ENCODE results near the gene GPC5. TPM values are rescaled to one million over a fixed set of nuclear protein-coding genes. Genes with fewer than 3 reads are reported as not detected.
"Not testable (repeated sequence)": the region's sequence is repeated elsewhere in the genome, so short reads cannot be mapped to it uniquely, and the experiment has no call there.

The GPC5 gene
- total RNA-seq, 1 donor from 2014 or later = 0.99 TPM

- no peak for DNase-seq (ENCODE audit: low spot score)
- H3K27me3 Mint-ChIP-seq (ENCODE audit: low read depth) = no peaks in the 10 kb centered on the region
- no peak overlapping the region for H3K27ac Mint-ChIP-seq (ENCODE audit: unreplicated experiment)
- no peaks in the 10 kb centered on the region for H3K36me3 Mint-ChIP-seq (ENCODE audit: low read depth)
- H3K4me1 Mint-ChIP-seq (ENCODE audit: low read depth) = no peaks in the 10 kb centered on the region
- no peak for TF ChIP-seq CTCF (IDR thresholded peaks at IDR 0.05)
- no peak overlapping the region for H3K4me3 Mint-ChIP-seq (ENCODE audit: unreplicated experiment)
- H3K9me3 Mint-ChIP-seq (ENCODE audit: low read depth) = peaks cover 5% of the 10 kb centered on the region
Measured at GRCh38 chr13:91891141-91891540, 492.7 kb downstream of the GPC5 start.

- no peak for DNase-seq (ENCODE audit: low spot score)
- H3K36me3 Mint-ChIP-seq (ENCODE audit: low read depth) = no peaks in the 10 kb centered on the region
- H3K4me3 Mint-ChIP-seq (ENCODE audit: unreplicated experiment) = no peak overlapping the region
- no peak overlapping the region for H3K27ac Mint-ChIP-seq (ENCODE audit: unreplicated experiment)
- no peaks in the 10 kb centered on the region for H3K27me3 Mint-ChIP-seq (ENCODE audit: low read depth)
- peaks cover 2% of the 10 kb centered on the region for H3K9me3 Mint-ChIP-seq (ENCODE audit: low read depth)
- no peaks in the 10 kb centered on the region for H3K4me1 Mint-ChIP-seq (ENCODE audit: low read depth)
- no peak for TF ChIP-seq CTCF (IDR thresholded peaks at IDR 0.05)
Measured at GRCh38 chr13:91893040-91893439, 494.6 kb downstream of the GPC5 start.

- Mint-ChIP-seq H3K4me3 (ENCODE audit: unreplicated experiment) (no peak overlapping the region), H3K27ac (ENCODE audit: unreplicated experiment) (no peak overlapping the region), H3K27me3 (ENCODE audit: low read depth) (no peaks in the 10 kb centered on the region), H3K36me3 (ENCODE audit: low read depth) (no peaks in the 10 kb centered on the region), H3K4me1 (ENCODE audit: low read depth) (no peaks in the 10 kb centered on the region), H3K9me3 (ENCODE audit: low read depth) (no peaks in the 10 kb centered on the region)
- no peak for TF ChIP-seq CTCF (IDR thresholded peaks at IDR 0.05)
- DNase-seq (ENCODE audit: low spot score) = no peak
Measured at GRCh38 chr13:91894316-91894715, 495.9 kb downstream of the GPC5 start.

GRCh38 chr13:91896547-91896946 lies 498.1 kb downstream of the GPC5 start:
- no peaks in the 10 kb centered on the region for H3K36me3 Mint-ChIP-seq (ENCODE audit: low read depth)
- DNase-seq (ENCODE audit: low spot score) = no peak
- no peak overlapping the region for H3K4me3 Mint-ChIP-seq (ENCODE audit: unreplicated experiment)
- H3K9me3 Mint-ChIP-seq (ENCODE audit: low read depth) = no peaks in the 10 kb centered on the region
- no peaks in the 10 kb centered on the region for H3K27me3 Mint-ChIP-seq (ENCODE audit: low read depth)
- no peaks in the 10 kb centered on the region for H3K4me1 Mint-ChIP-seq (ENCODE audit: low read depth)
- TF ChIP-seq CTCF (IDR thresholded peaks at IDR 0.05) = no peak
- H3K27ac Mint-ChIP-seq (ENCODE audit: unreplicated experiment) = no peak overlapping the region

GRCh38 chr13:91898986-91899385 lies 500.6 kb downstream of the GPC5 start:
- not testable (repeated sequence) for H3K4me1 Mint-ChIP-seq (ENCODE audit: low read depth)

GRCh38 chr13:91902291-91902690 lies 503.9 kb downstream of the GPC5 start:
- Mint-ChIP-seq H3K4me1 (ENCODE audit: low read depth) (no peaks in the 10 kb centered on the region), H3K9me3 (ENCODE audit: low read depth) (peaks cover 3% of the 10 kb centered on the region), H3K36me3 (ENCODE audit: low read depth) (no peaks in the 10 kb centered on the region), H3K27ac (ENCODE audit: unreplicated experiment) (no peak overlapping the region), H3K27me3 (ENCODE audit: low read depth) (peaks cover 2% of the 10 kb centered on the region), H3K4me3 (ENCODE audit: unreplicated experiment) (no peak overlapping the region)
- TF ChIP-seq CTCF (IDR thresholded peaks at IDR 0.05) = no peak
- DNase-seq (ENCODE audit: low spot score) = no peak

More at GRCh38 chr13:91898986-91899385, 500.6 kb downstream of the GPC5 start:
- H3K9me3 Mint-ChIP-seq (ENCODE audit: low read depth); H3K27me3 Mint-ChIP-seq (ENCODE audit: low read depth); H3K4me3 Mint-ChIP-seq (ENCODE audit: unreplicated experiment); H3K27ac Mint-ChIP-seq (ENCODE audit: unreplicated experiment); H3K36me3 Mint-ChIP-seq (ENCODE audit: low read depth); DNase-seq (ENCODE audit: low spot score): not testable (repeated sequence)

All from chondrocyte (in vitro differentiated cells).